HL-60 (cell line): Measurements from ENCODE around the gene HCFC1.

Experiments
- DNase-seq, 2 experiments: peaks; one replicate each; pipeline ENCODE4 v3.0.0-alpha.2; 2010 to 2020; ENCODE audit warnings: low read depth in 1 of 2, low spot score in 1 of 2
- H3K27ac ChIP-seq: fragments of 250-450 bp; sonication (Bioruptor Pico); replicated peaks from 2 replicates; pipeline ENCODE4 v1.5.1; 2020; ENCODE audit warnings: mild to moderate bottlenecking, moderate library complexity
- H3K27me3 ChIP-seq: fragments of 250-450 bp; sonication (Bioruptor Pico); 2 replicates; pipeline ENCODE4 v1.5.1; 2021; ENCODE audit warnings: mild to moderate bottlenecking, moderate library complexity; ENCODE audit not compliant: insufficient read depth, poor library complexity, severe bottlenecking
- H3K4me3 ChIP-seq: replicated peaks from 2 replicates; pipeline ENCODE4 v1.5.1; 2011; ENCODE audit warnings: mild to moderate bottlenecking, control low read depth, low read length; ENCODE audit not compliant: insufficient read depth
- GABPA ChIP-seq: IDR thresholded peaks from 2 replicates; pipeline ENCODE4 v1.6.1; 2012; ENCODE audit warnings: low read depth
- POLR2AphosphoS5 ChIP-seq: IDR thresholded peaks from 2 replicates; pipeline ENCODE4 v1.6.1; 2012; ENCODE audit warnings: low read depth
- SPI1 ChIP-seq: IDR thresholded peaks from 2 replicates; pipeline ENCODE4 v1.6.1; 2012; ENCODE audit warnings: low read depth, mild to moderate bottlenecking, borderline replicate concordance
- TF ChIP-seq, protein P1 (sequence below): IDR thresholded peaks from 2 replicates; pipeline ENCODE4 v1.6.1; 2012; ENCODE audit warnings: low read depth; ENCODE audit not compliant: insufficient replicate concordance
- TF ChIP-seq, protein P2 (sequence below): IDR thresholded peaks from one replicate; pipeline ENCODE4 v1.5.1; 2011; ENCODE audit warnings: low read length, control low read depth, inconsistent platforms; ENCODE audit not compliant: insufficient read depth

Gene HCFC1

DNA sequence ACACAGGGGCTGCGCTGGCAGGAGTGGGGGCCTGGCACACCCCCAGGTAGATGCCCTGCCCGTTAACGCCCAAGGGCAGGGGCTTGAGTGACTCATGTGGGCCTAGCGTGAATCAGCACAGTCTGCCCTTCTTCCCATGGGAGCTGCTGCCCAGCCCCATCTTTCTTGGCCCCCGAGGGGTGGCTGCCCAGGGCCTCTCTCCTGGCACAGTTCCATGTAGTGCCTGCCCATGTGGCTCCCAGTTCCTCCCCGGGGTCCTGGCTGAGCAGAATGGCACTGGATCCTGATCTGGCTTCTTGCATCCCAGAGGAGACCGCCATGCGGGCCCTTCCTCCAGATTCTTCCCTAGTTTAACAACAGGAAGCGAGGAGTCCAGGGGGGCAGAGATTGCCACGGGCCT, 69.2 kb downstream of the HCFC1 start:
- no peaks in the 10 kb centered on the region for H3K27me3 ChIP-seq
- no peak for DNase-seq
- H3K27ac ChIP-seq, result no peak overlapping the region; the same call in 1 of the 2 replicates
- H3K4me3 ChIP-seq, result no peak overlapping the region
- TF ChIP-seq, protein P1, sequence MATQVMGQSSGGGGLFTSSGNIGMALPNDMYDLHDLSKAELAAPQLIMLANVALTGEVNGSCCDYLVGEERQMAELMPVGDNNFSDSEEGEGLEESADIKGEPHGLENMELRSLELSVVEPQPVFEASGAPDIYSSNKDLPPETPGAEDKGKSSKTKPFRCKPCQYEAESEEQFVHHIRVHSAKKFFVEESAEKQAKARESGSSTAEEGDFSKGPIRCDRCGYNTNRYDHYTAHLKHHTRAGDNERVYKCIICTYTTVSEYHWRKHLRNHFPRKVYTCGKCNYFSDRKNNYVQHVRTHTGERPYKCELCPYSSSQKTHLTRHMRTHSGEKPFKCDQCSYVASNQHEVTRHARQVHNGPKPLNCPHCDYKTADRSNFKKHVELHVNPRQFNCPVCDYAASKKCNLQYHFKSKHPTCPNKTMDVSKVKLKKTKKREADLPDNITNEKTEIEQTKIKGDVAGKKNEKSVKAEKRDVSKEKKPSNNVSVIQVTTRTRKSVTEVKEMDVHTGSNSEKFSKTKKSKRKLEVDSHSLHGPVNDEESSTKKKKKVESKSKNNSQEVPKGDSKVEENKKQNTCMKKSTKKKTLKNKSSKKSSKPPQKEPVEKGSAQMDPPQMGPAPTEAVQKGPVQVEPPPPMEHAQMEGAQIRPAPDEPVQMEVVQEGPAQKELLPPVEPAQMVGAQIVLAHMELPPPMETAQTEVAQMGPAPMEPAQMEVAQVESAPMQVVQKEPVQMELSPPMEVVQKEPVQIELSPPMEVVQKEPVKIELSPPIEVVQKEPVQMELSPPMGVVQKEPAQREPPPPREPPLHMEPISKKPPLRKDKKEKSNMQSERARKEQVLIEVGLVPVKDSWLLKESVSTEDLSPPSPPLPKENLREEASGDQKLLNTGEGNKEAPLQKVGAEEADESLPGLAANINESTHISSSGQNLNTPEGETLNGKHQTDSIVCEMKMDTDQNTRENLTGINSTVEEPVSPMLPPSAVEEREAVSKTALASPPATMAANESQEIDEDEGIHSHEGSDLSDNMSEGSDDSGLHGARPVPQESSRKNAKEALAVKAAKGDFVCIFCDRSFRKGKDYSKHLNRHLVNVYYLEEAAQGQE, result no peak
- TF ChIP-seq SPI1 (no peak), POLR2AphosphoS5 (no peak; the same call in 1 of the 2 replicates), GABPA (no peak)
- TF ChIP-seq, protein P2, sequence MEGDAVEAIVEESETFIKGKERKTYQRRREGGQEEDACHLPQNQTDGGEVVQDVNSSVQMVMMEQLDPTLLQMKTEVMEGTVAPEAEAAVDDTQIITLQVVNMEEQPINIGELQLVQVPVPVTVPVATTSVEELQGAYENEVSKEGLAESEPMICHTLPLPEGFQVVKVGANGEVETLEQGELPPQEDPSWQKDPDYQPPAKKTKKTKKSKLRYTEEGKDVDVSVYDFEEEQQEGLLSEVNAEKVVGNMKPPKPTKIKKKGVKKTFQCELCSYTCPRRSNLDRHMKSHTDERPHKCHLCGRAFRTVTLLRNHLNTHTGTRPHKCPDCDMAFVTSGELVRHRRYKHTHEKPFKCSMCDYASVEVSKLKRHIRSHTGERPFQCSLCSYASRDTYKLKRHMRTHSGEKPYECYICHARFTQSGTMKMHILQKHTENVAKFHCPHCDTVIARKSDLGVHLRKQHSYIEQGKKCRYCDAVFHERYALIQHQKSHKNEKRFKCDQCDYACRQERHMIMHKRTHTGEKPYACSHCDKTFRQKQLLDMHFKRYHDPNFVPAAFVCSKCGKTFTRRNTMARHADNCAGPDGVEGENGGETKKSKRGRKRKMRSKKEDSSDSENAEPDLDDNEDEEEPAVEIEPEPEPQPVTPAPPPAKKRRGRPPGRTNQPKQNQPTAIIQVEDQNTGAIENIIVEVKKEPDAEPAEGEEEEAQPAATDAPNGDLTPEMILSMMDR, result no peak

DNA sequence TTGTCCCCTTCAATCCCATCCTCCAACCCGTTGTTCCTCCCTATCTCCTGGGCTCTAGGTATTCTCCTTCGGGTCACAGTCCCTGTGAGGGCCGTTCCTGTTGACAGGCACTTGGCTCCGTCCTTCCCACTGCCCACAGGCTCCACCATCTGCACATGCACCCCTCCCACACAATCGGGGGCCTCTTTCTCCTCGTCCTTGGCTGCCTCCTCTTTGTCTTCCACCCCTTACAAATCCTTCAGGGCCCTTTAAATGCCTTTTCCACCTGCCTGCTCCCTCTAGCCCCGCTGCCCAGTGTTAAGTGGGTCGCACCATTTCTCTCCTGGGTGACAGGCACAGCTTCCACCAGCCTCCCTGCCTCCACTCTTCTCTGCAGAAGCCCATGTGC, 69.9 kb downstream of the HCFC1 start:
- H3K4me3 ChIP-seq, result no peak overlapping the region
- no peak for DNase-seq
- H3K27ac ChIP-seq, result peak overlapping the region; percentile 40; the same call in 1 of the 2 replicates
- no peak for TF ChIP-seq POLR2AphosphoS5
- TF ChIP-seq, protein P1, result no peak
- TF ChIP-seq GABPA, result no peak
- TF ChIP-seq, protein P2, result no peak
- TF ChIP-seq SPI1, result no peak
- H3K27me3 ChIP-seq, result no peaks in the 10 kb centered on the region

DNA sequence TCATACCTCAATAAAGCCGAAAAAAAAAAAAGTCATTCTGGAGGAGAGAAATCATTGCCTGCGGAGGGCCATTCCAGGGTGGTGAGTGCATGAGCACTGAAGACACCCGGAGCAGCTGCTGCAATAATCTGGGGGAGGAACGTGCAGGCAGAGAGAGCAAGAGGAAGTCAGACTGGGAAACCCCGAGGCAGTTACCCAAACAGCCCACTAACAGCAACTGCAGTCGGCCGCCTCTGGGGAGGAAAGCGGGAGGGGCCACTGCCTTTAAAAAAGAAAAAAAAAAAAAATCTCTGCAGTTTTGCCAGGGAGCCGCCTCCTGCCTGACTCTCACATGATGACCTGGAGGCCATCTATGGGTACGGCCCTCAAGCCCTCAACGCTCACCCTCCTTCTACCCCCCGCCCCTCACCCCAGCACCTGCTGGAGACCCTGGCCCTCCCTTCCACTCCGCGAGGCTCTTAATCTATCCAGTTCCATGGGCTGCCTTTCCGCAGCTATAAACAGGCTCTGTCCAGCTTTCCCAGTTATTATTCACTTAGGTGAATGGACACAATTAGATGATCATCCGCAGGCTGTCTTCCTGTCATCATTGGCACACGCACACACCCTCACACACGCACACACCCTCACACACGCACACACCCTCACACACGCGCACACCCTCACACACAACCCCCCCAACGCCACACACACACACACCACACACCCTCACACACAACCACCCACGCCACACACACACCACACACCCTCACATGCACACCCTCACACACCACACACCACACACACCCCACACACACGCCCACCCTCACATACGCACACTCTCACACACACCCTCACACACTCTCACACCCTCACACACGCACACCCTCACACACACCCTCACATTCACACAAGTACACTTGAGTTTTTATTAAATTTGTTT, 70.5 kb downstream of the HCFC1 start:
- no peaks in the 10 kb centered on the region for H3K27me3 ChIP-seq
- peak; percentile 74 to 97 for DNase-seq
- H3K27ac ChIP-seq, result peak overlapping the region; percentile 40
- TF ChIP-seq SPI1 (peak; percentile 84), POLR2AphosphoS5 (peak; percentile 45; the same call in 1 of the 2 replicates), GABPA (peak; percentile 31; the same call in 1 of the 2 replicates)
- TF ChIP-seq, protein P2, result no peak
- TF ChIP-seq, protein P1, result peak; percentile 18
- H3K4me3 ChIP-seq, result no peak overlapping the region
